Testis (tissue), 3 donors: ENCODE measurements around the gene GPATCH8. TPM values are rescaled to one million over a fixed set of nuclear protein-coding genes. Genes with fewer than 3 reads are reported as not detected.

ENCODE experiments used
- DNase-seq: peaks from one replicate; pipeline ENCODE4 v3.0.0-alpha.2; 2019
- H3K27ac ChIP-seq, 2 donors: fragments of 200-600 bp; sonication (generic); one replicate each; pipeline ENCODE4 v1.5.1; 2019
- H3K27me3 ChIP-seq: fragments of 200-600 bp; sonication (generic); one replicate; pipeline ENCODE4 v1.5.1; 2019
- H3K36me3 ChIP-seq: fragments of 200-600 bp; sonication (generic); one replicate; pipeline ENCODE4 v1.5.1; 2017; ENCODE audit warnings: low read depth; ENCODE audit errors: missing control alignments
- H3K4me1 ChIP-seq: fragments of 200-600 bp; sonication (generic); one replicate; pipeline ENCODE4 v1.5.1; 2019
- H3K4me3 ChIP-seq, 2 donors: fragments of 200-600 bp; sonication (generic); one replicate each; pipeline ENCODE4 v1.5.1; 2017 to 2019
- H3K9me3 ChIP-seq: fragments of 200-600 bp; sonication (generic); one replicate; pipeline ENCODE4 v1.5.1; 2017
- CTCF ChIP-seq, 3 experiments: fragments of 450-650 bp in 2 of 3; fragments of 200-600 bp in 1 of 3; sonication (generic) in 1 of 3; IDR thresholded peaks; one replicate each; pipeline ENCODE4 v1.5.1; 2016 to 2019; ENCODE audit warnings: antibody characterized with exemption in 3 of 3, mild to moderate bottlenecking in 2 of 3, moderate library complexity in 1 of 3
- POLR2A ChIP-seq: fragments of 450-650 bp; IDR thresholded peaks from one replicate; pipeline ENCODE4 v1.6.1; 2017; ENCODE audit warnings: antibody characterized with exemption, mild to moderate bottlenecking, moderate library complexity
- WGBS, 2 donors: methylation state at CpG; one replicate each; pipeline ENCODE4 v1.1.5; 2018; 5-methylcytosine and 5-hydroxymethylcytosine counted together
- intact Hi-C: fragments of 100-400 bp; cut with DNase I; formaldehyde crosslinking; loops from one replicate; pipeline ENCODE4 v1.15.1; 2023; ENCODE audit warnings: low total_unique reads
- polyA plus RNA-seq: library from polyadenylated mRNA; stranded (reverse); fragments of 350-450 nt; fragmentation: Illumina TruSeq; extraction: RNeasy Lipid Tissue Mini Kit (QIAGEN cat#74804); gene quantifications from one replicate; pipeline ENCODE4 v1.2.3, GENCODE V29; 2014; ENCODE audit warnings: low read depth, low replicate concordance; ENCODE audit not compliant: insufficient read depth
- total RNA-seq, 2 donors: library from RNA; depleted of rRNA; stranded (reverse); fragments of >200 nt; gene quantifications; one replicate each; pipeline ENCODE4 v1.2.3, GENCODE V29; 2016

Gene GPATCH8
- total and polyA plus RNA-seq, 3 donors from 2014 or later: 32.8 to 70.0 (median 69.2) TPM

- no peak for TF ChIP-seq CTCF (IDR thresholded peaks at IDR 0.05)
- TF ChIP-seq POLR2A: no peak
- 77 to 84% methylated on average over 6 of the region's 6 CpGs for whole genome bisulfite sequencing, 2 donors
- H3K9me3 ChIP-seq: no peaks in the 10 kb centered on the region
- H3K36me3 ChIP-seq: no peaks in the 10 kb centered on the region
- H3K27ac ChIP-seq: no peak overlapping the region
- H3K27me3 ChIP-seq: no peaks in the 10 kb centered on the region
- H3K4me3 ChIP-seq: no peak overlapping the region
- no peak for DNase-seq
- intact Hi-C loops: no loop called here
- peaks cover 24% of the 10 kb centered on the region for H3K4me1 ChIP-seq
Observed at GRCh38 chr17:44359006-44359405, 144.2 kb downstream of the GPATCH8 start.

- no peaks in the 10 kb centered on the region for H3K36me3 ChIP-seq
- peaks cover 22% of the 10 kb centered on the region for H3K4me1 ChIP-seq
- no peak for DNase-seq
- H3K4me3 ChIP-seq: no peak overlapping the region
- H3K27me3 ChIP-seq: no peaks in the 10 kb centered on the region
- TF ChIP-seq CTCF (IDR thresholded peaks at IDR 0.05): no peak
- TF ChIP-seq POLR2A: no peak
- H3K27ac ChIP-seq: no peak overlapping the region
- H3K9me3 ChIP-seq: no peaks in the 10 kb centered on the region
- WGBS, 2 donors: 93 to 98% methylated on average over 6 to 9 of the region's 9 CpGs
- intact Hi-C loops: no loop called here
Observed at GRCh38 chr17:44358066-44358465, 145.1 kb downstream of the GPATCH8 start.

GRCh38 chr17:44356241-44356640, 147.0 kb downstream of the GPATCH8 start:
- WGBS, 2 donors: 89 to 97% methylated on average over 8 to 9 of the region's 11 CpGs
- Histone ChIP-seq H3K4me3 (no peak overlapping the region), H3K36me3 (no peaks in the 10 kb centered on the region), H3K4me1 (peaks cover 7% of the 10 kb centered on the region), H3K27ac (no peak overlapping the region), H3K9me3 (no peaks in the 10 kb centered on the region), H3K27me3 (no peaks in the 10 kb centered on the region)
- TF ChIP-seq POLR2A (no peak), CTCF (IDR thresholded peaks at IDR 0.05) (no peak)
- DNase-seq: no peak
- intact Hi-C loops: no loop called here

GRCh38 chr17:44355642-44356099, 147.5 kb downstream of the GPATCH8 start:
- H3K9me3 ChIP-seq: no peaks in the 10 kb centered on the region
- H3K36me3 ChIP-seq: no peaks in the 10 kb centered on the region
- H3K27me3 ChIP-seq: no peaks in the 10 kb centered on the region
- 61 to 67% methylated on average over 3 to 17 of the region's 17 CpGs for WGBS, 2 donors
- DNase-seq: no peak
- H3K4me1 ChIP-seq: peaks cover 1% of the 10 kb centered on the region
- TF ChIP-seq CTCF (IDR thresholded peaks at IDR 0.05): no peak
- TF ChIP-seq POLR2A: no peak
- H3K4me3 ChIP-seq: no peak overlapping the region
- H3K27ac ChIP-seq: no peak overlapping the region
- intact Hi-C loops: no loop called here
